Right lobe of liver (tissue), 6 donors: ENCODE results near the gene PTPRN2. TPM values are rescaled to one million over a fixed set of nuclear protein-coding genes. Genes with fewer than 3 reads are reported as not detected.

Experiments
- ATAC-seq, 4 donors: fragments of 200-7000 bp; cut with Tn5 transposase; one replicate each; pipeline ENCODE4 v1.9.1; 2020; ENCODE audit warnings: mild to moderate bottlenecking in 4 of 4, moderate library complexity in 4 of 4
- DNase-seq, 3 donors: peaks; one replicate each; pipeline ENCODE4 v3.0.0-alpha.2; 2020
- H3K27ac ChIP-seq, 3 donors: fragments of 200-600 bp; one replicate each; pipeline ENCODE4 v1.8.0; 2022
- H3K27me3 ChIP-seq, 2 donors: fragments of 200-600 bp; one replicate each; pipeline ENCODE4 v1.8.0; 2022
- H3K36me3 ChIP-seq, 4 donors: fragments of 200-600 bp; sonication (generic) in 1 of 4; one replicate each; pipeline versions ENCODE4 v1.5.1 to v1.8.0; 2017 to 2022; ENCODE audit warnings: control low read depth in 1 of 4
- H3K4me1 ChIP-seq, 4 donors: fragments of 200-600 bp; sonication (generic) in 1 of 4; one replicate each; pipeline versions ENCODE4 v1.5.1 to v1.8.0; 2017 to 2022; ENCODE audit warnings: control low read depth in 1 of 4
- H3K4me3 ChIP-seq, 3 donors: fragments of 200-600 bp; one replicate each; pipeline ENCODE4 v1.8.0; 2022
- H3K9me3 ChIP-seq, 4 donors: fragments of 200-600 bp; sonication (generic) in 1 of 4; one replicate each; pipeline versions ENCODE4 v1.5.1 to v1.8.0; 2017 to 2022; ENCODE audit warnings: control low read depth in 1 of 4
- CTCF ChIP-seq, 4 donors: fragments of 200-600 bp in 3 of 4; fragments of 450-650 bp in 1 of 4; IDR thresholded peaks; one replicate each; pipeline versions ENCODE4 v1.5.1 to v1.8.0; 2016 to 2022; ENCODE audit warnings: antibody characterized with exemption in 4 of 4, mild to moderate bottlenecking in 2 of 4
- POLR2A ChIP-seq: fragments of 450-650 bp; IDR thresholded peaks from one replicate; pipeline ENCODE4 v1.6.1; 2017; ENCODE audit warnings: antibody characterized with exemption, mild to moderate bottlenecking
- WGBS: methylation state at CpG from one replicate; pipeline ENCODE4 v1.1.6; 2018; ENCODE audit warnings: low coverage, low lambda C conversion rate; ENCODE audit not compliant: insufficient coverage; ENCODE audit errors: missing lambda C conversion rate; 5-methylcytosine and 5-hydroxymethylcytosine counted together
- intact Hi-C, 2 donors: fragments of 100-400 bp; cut with DNase I; formaldehyde crosslinking; loops; one replicate each; pipeline versions ENCODE4 v1.11.2 to v1.14.1; 2022
- total RNA-seq, 6 experiments: library from RNA; depleted of rRNA in 2 of 6; stranded (reverse); fragments of >200 nt in 2 of 6; fragmentation: NEBNext Ultra II Directional in 3 of 6; extraction: Animal tissue kit (Norgen Biotek cat#: 25700) in 3 of 6; gene quantifications; one replicate each; pipeline versions ENCODE4 v1.1.0 to v1.2.4, GENCODE V29; 2016 to 2023
- donor health status: DM: no; HTN: yes; CAD: no.
- donor health status: DM: no; HTN: no; CAD: no.
- donor health status: DM: no; HTN: no; CAD: no.
- donor health status: DM: no; HTN: yes; CAD: no.
- donor health status: DM: no; HTN: yes; CAD: no.

PTPRN2 gene
- total RNA-seq, 6 experiments from 2014 or later = 0.15 to 0.87 (median 0.67) TPM

DNA sequence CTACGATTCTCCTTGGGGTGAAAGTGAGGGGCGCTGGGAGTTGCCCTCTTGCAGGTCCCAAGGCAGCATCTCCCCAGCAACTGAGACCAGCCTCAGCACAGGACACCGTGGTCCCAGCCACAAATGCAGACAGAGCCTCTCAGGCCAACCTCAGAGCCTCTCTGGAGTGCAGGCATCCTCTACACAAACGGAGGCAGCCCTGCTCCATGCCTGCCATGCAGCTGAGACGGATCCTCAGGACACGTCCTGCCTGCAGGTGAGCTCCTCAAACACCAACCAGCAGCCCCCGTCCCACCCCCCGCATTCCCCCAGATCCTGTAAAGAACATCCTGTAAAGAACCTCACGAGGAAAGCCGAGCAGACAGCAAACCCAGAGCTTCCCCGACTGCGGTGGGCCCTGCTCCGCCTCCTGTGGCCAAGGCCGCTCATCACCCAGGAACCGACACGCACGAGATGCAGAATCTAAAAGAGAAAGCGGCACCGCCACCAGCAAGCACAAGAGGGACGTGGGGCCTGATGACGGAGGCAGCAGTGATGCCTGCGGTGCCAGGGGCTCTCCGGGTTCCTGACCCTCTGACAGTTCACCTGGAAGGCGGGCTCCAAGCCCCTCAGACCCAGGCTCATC, 186.9 kb downstream of the PTPRN2 start:
- TF ChIP-seq POLR2A = no peak
- no peak for TF ChIP-seq CTCF (IDR thresholded peaks at IDR 0.05)
- H3K27me3 ChIP-seq = no peaks in the 10 kb centered on the region
- H3K36me3 ChIP-seq = no peaks in the 10 kb centered on the region
- no peaks in the 10 kb centered on the region for H3K4me1 ChIP-seq
- H3K27ac ChIP-seq = no peak overlapping the region
- 62% methylated on average over 10 of the region's 24 CpGs for WGBS
- ATAC-seq = no peak
- DNase-seq = no peak
- H3K4me3 ChIP-seq = no peak overlapping the region
- no peaks in the 10 kb centered on the region for H3K9me3 ChIP-seq
- intact Hi-C loops = no loop called here

GRCh38 chr7:158399762-158400161, 187.9 kb downstream of the PTPRN2 start:
- Histone ChIP-seq H3K36me3 (no peaks in the 10 kb centered on the region), H3K4me1 (no peaks in the 10 kb centered on the region), H3K27me3 (no peaks in the 10 kb centered on the region), H3K9me3 (no peaks in the 10 kb centered on the region), H3K4me3 (no peak overlapping the region), H3K27ac (no peak overlapping the region)
- DNase-seq = peak in 1 of 3 donors; percentile 33
- no peak for ATAC-seq
- intact Hi-C loops = no loop called here
- TF ChIP-seq CTCF (IDR thresholded peaks at IDR 0.05) (no peak), POLR2A (no peak)
- WGBS = 70% methylated on average over 4 of the region's 9 CpGs

GRCh38 chr7:158398750-158399149, 188.9 kb downstream of the PTPRN2 start:
- no peaks in the 10 kb centered on the region for H3K27me3 ChIP-seq
- H3K36me3 ChIP-seq = no peaks in the 10 kb centered on the region
- 90% methylated on average over 1 of the region's 1 CpG for WGBS
- H3K4me1 ChIP-seq = no peaks in the 10 kb centered on the region
- intact Hi-C loops = no loop called here
- TF ChIP-seq CTCF (IDR thresholded peaks at IDR 0.05) = no peak
- TF ChIP-seq POLR2A = no peak
- ATAC-seq (no peak), DNase-seq (no peak)
- no peak overlapping the region for H3K27ac ChIP-seq
- H3K9me3 ChIP-seq = no peaks in the 10 kb centered on the region
- H3K4me3 ChIP-seq = no peak overlapping the region

DNA sequence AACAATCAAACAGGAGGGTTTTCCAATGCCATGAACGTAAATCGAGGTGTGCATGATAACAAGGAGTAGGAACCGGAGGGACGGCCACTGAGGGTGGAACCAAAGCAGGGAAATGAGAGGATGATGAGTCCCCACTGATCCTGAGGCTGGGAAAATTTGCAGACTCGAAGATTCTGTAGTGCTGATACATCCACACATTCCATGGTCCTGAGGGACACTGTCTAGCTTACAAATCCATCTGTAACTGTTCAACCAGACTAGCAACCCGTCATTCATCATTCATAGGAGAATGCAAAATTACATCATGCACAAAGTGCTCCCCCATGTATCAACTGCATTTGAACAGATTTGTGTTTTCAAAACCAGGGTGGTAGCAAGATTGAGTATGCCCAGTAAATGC, 189.7 kb downstream of the PTPRN2 start:
- TF ChIP-seq POLR2A (no peak), CTCF (IDR thresholded peaks at IDR 0.05) (no peak)
- H3K9me3 ChIP-seq = no peaks in the 10 kb centered on the region
- H3K27me3 ChIP-seq = no peaks in the 10 kb centered on the region
- ATAC-seq = no peak
- no peak for DNase-seq
- no peak overlapping the region for H3K4me3 ChIP-seq
- 82% methylated on average over 6 of the region's 6 CpGs for WGBS
- intact Hi-C loops = no loop called here
- H3K27ac ChIP-seq = no peak overlapping the region
- H3K36me3 ChIP-seq = no peaks in the 10 kb centered on the region
- no peaks in the 10 kb centered on the region for H3K4me1 ChIP-seq
